Neural cell (in vitro differentiated cells): ENCODE results near the gene EXOC4. TPM values are rescaled to one million over a fixed set of nuclear protein-coding genes. Genes with fewer than 3 reads are reported as not detected.

Experiments
- H2AFZ ChIP-seq: fragments of 200-600, 300-800 bp; sonication (generic), shearing (Covaris generic); 2 replicates; pipeline ENCODE4 v1.6.0; 2014; ENCODE audit warnings: low read depth, mild to moderate bottlenecking, antibody characterized with exemption, low read length, moderate library complexity
- H3F3A ChIP-seq: fragments of 200-600 bp; shearing (Covaris generic); 2 replicates; pipeline ENCODE4 v1.6.1; 2016; ENCODE audit warnings: mild to moderate bottlenecking, moderate library complexity, mixed read lengths, antibody characterized with exemption, low read length; ENCODE audit not compliant: insufficient read depth, poor library complexity, severe bottlenecking
- H3K27ac ChIP-seq: fragments of 200-600, 300-800 bp; sonication (generic), shearing (Covaris generic); 2 replicates; pipeline ENCODE4 v1.5.1; 2014; ENCODE audit warnings: mild to moderate bottlenecking, low read length, moderate library complexity
- H3K27me3 ChIP-seq: fragments of 300-800, 200-600 bp; sonication (generic), shearing (Covaris generic); 2 replicates; pipeline ENCODE4 v1.6.0; 2014; ENCODE audit warnings: mild to moderate bottlenecking, low read depth, low read length, moderate library complexity; ENCODE audit not compliant: insufficient read depth
- H3K36me3 ChIP-seq: fragments of 300-800, 200-600 bp; sonication (generic), shearing (Covaris generic); 2 replicates; pipeline ENCODE4 v1.5.1; 2014; ENCODE audit warnings: mild to moderate bottlenecking, antibody characterized with exemption, low read length, moderate library complexity; ENCODE audit not compliant: insufficient read depth
- H3K4me2 ChIP-seq: fragments of 300-800, 200-600 bp; sonication (generic), shearing (Covaris generic); 2 replicates; pipeline ENCODE4 v1.6.0; 2014; ENCODE audit warnings: mild to moderate bottlenecking, low read length
- H3K4me3 ChIP-seq: fragments of 300-800, 200-600 bp; sonication (generic), shearing (Covaris generic); 2 replicates; pipeline ENCODE4 v1.5.1; 2014; ENCODE audit warnings: mild to moderate bottlenecking, low read length, moderate library complexity
- H3K79me2 ChIP-seq: fragments of 200-600 bp; shearing (Covaris generic); replicated peaks from 2 replicates; pipeline ENCODE4 v1.6.0; 2014; ENCODE audit warnings: mild to moderate bottlenecking, low read length, moderate library complexity; ENCODE audit not compliant: insufficient read depth
- H3K9ac ChIP-seq: fragments of 300-800, 200-600 bp; sonication (generic), shearing (Covaris generic); 2 replicates; pipeline ENCODE4 v1.6.1; 2016; ENCODE audit warnings: mild to moderate bottlenecking, low read length, mixed read lengths
- H3K9me2 ChIP-seq: fragments of 200-600 bp; shearing (Covaris generic); 2 replicates; pipeline ENCODE4 v1.6.1; 2016; ENCODE audit warnings: mild to moderate bottlenecking, low read length, mixed read lengths; ENCODE audit not compliant: insufficient read depth
- H3K9me3 ChIP-seq: fragments of 200-600, 300-800 bp; sonication (generic), shearing (Covaris generic); 2 replicates; pipeline ENCODE4 v1.6.1; 2016; ENCODE audit warnings: mild to moderate bottlenecking, mixed run types, low read length, moderate library complexity, mixed read lengths
- H4K20me1 ChIP-seq: fragments of 200-600 bp; shearing (Covaris generic); 2 replicates; pipeline ENCODE4 v1.6.1; 2016; ENCODE audit warnings: mild to moderate bottlenecking, mixed run types; ENCODE audit not compliant: insufficient read depth
- EP300 ChIP-seq: fragments of 450-650 bp; conservative IDR thresholded peaks from 2 replicates; pipeline ENCODE4 v1.6.1; 2014; ENCODE audit warnings: antibody characterized with exemption, mild to moderate bottlenecking, moderate library complexity; ENCODE audit not compliant: poor library complexity, severe bottlenecking
- EZH2 ChIP-seq: fragments of 200-600, 300-800 bp; shearing (Covaris generic), sonication (generic); IDR thresholded peaks from 2 replicates; pipeline ENCODE4 v1.6.1; 2014; ENCODE audit warnings: antibody characterized with exemption, low read length, borderline replicate concordance, mild to moderate bottlenecking; ENCODE audit not compliant: insufficient read depth, poor library complexity, severe bottlenecking
- MXI1 ChIP-seq: fragments of 450-650 bp; conservative IDR thresholded peaks from 2 replicates; pipeline ENCODE4 v1.6.1; 2014; ENCODE audit warnings: antibody characterized with exemption, mild to moderate bottlenecking; ENCODE audit not compliant: poor library complexity, severe bottlenecking
- POLR2AphosphoS5 ChIP-seq: IDR thresholded peaks from 2 replicates; pipeline ENCODE4 v1.6.1; 2012
- RAD21 ChIP-seq: fragments of 450-650 bp; conservative IDR thresholded peaks from 2 replicates; pipeline ENCODE4 v1.6.1; 2014; ENCODE audit warnings: antibody characterized with exemption, mild to moderate bottlenecking, moderate library complexity
- REST ChIP-seq: IDR thresholded peaks from 2 replicates; pipeline ENCODE4 v1.6.1; 2012; ENCODE audit warnings: borderline replicate concordance
- SMC3 ChIP-seq: fragments of 450-650 bp; conservative IDR thresholded peaks from 2 replicates; pipeline ENCODE4 v1.6.1; 2014; ENCODE audit warnings: antibody characterized with exemption, mild to moderate bottlenecking, moderate library complexity; ENCODE audit not compliant: poor library complexity
- TAF1 ChIP-seq: IDR thresholded peaks from 2 replicates; pipeline ENCODE4 v1.6.1; 2012; ENCODE audit warnings: low read depth
- polyA plus RNA-seq: library from polyadenylated mRNA; depleted of rRNA; stranded (reverse); fragments of >200 nt; gene quantifications from 2 replicates; pipeline ENCODE4 v1.2.3, GENCODE V29; 2014
- TF ChIP-seq, protein P1 (sequence below): fragments of 450-650 bp; IDR thresholded peaks from 2 replicates; pipeline ENCODE4 v1.5.1; 2014; ENCODE audit warnings: antibody characterized with exemption, mild to moderate bottlenecking, moderate library complexity; ENCODE audit not compliant: poor library complexity, severe bottlenecking

The EXOC4 gene
- polyA plus RNA-seq, 1 donor from 2014 or later = 36.5 TPM

GRCh38 chr7:133822001-133822641 is 569.2 kb downstream of the EXOC4 start:
- Histone ChIP-seq H3K27ac (no peak overlapping the region), H3F3A (no peaks in the 10 kb centered on the region), H3K36me3 (peaks cover 4% of the 10 kb centered on the region), H3K9me3 (no peaks in the 10 kb centered on the region), H3K79me2 (no peaks in the 10 kb centered on the region), H3K4me3 (no peak overlapping the region), H3K9me2 (no peaks in the 10 kb centered on the region), H3K9ac (no peak overlapping the region), H3K4me2 (no peak overlapping the region), H3K27me3 (no peaks in the 10 kb centered on the region), H4K20me1 (no peaks in the 10 kb centered on the region), H2AFZ (no peak overlapping the region)
- TF ChIP-seq MXI1 (no peak), EZH2 (no peak), POLR2AphosphoS5 (no peak), REST (no peak), EP300 (no peak), RAD21 (no peak), SMC3 (no peak), TAF1 (no peak)
- TF ChIP-seq, protein P1, sequence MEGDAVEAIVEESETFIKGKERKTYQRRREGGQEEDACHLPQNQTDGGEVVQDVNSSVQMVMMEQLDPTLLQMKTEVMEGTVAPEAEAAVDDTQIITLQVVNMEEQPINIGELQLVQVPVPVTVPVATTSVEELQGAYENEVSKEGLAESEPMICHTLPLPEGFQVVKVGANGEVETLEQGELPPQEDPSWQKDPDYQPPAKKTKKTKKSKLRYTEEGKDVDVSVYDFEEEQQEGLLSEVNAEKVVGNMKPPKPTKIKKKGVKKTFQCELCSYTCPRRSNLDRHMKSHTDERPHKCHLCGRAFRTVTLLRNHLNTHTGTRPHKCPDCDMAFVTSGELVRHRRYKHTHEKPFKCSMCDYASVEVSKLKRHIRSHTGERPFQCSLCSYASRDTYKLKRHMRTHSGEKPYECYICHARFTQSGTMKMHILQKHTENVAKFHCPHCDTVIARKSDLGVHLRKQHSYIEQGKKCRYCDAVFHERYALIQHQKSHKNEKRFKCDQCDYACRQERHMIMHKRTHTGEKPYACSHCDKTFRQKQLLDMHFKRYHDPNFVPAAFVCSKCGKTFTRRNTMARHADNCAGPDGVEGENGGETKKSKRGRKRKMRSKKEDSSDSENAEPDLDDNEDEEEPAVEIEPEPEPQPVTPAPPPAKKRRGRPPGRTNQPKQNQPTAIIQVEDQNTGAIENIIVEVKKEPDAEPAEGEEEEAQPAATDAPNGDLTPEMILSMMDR = no peak

DNA sequence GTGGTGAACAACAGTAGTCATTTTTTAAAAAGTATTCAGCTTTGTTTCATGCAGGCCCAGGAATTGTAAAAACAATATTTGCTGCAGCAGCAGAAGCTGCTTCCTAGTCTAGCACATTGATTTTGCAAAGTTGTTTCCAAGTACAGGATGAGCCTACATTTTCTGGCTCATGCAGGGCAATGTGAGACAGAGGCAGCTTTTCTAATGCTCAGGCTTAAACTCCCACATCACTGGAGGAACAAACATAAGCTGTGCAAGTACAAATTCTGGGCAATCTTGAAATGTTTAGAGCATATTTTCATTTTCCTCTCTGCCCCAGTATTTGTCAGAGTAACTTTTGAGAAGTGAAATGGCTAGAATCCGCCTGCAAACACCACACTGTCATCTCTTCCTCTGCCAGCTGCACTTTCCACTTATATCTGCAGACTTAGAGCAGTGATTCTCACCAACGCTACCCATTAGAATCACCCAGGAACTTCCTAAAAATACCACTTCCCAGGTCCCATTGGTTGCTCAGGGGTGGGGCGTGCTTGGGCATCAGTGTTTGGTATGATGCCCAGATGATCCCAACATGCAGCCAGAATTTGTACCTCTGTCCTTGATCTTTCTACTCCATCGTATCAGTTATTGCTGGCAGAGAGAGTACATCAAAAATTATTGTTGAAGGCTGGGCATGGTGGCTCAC is 570.1 kb downstream of the EXOC4 start:
- Histone ChIP-seq H3F3A (no peaks in the 10 kb centered on the region), H3K27me3 (no peaks in the 10 kb centered on the region), H3K4me3 (no peak overlapping the region), H4K20me1 (no peaks in the 10 kb centered on the region), H3K79me2 (no peaks in the 10 kb centered on the region), H3K9me3 (no peaks in the 10 kb centered on the region), H3K9ac (no peak overlapping the region), H2AFZ (no peak overlapping the region), H3K9me2 (no peaks in the 10 kb centered on the region), H3K27ac (no peak overlapping the region), H3K4me2 (no peak overlapping the region), H3K36me3 (peaks cover 4% of the 10 kb centered on the region)
- TF ChIP-seq SMC3 = no peak
- no peak for TF ChIP-seq MXI1
- TF ChIP-seq, protein P1 = no peak
- no peak for TF ChIP-seq TAF1
- TF ChIP-seq POLR2AphosphoS5 = no peak
- TF ChIP-seq REST = no peak
- no peak for TF ChIP-seq RAD21
- TF ChIP-seq EP300 = no peak
- TF ChIP-seq EZH2 = no peak
